ENCODE measurements around the gene CYP27B1. TPM values are rescaled to one million over a fixed set of nuclear protein-coding genes. Genes with fewer than 3 reads are reported as not detected.

Gene CYP27B1
- total RNA-seq, 2 experiments from 2014 or later: 6.9 to 7.1 TPM

GRCh38 chr12:57719777-57720605 is 46.9 kb downstream of the CYP27B1 start:
- H3K79me2 ChIP-seq (ENCODE audit: insufficient read depth, low read depth, low read length): no peaks in the 10 kb centered on the region
- DNase-seq (ENCODE audit: low spot score): no peak
- peaks cover 20% of the 10 kb centered on the region for H3K4me1 ChIP-seq (ENCODE audit: insufficient read depth, low read length, poor library complexity, severe bottlenecking)
- H3K9me3 ChIP-seq (ENCODE audit: low read length): no peaks in the 10 kb centered on the region
- H4K20me1 ChIP-seq (ENCODE audit: insufficient read depth, low read length): no peaks in the 10 kb centered on the region
- no peak overlapping the region for H3K27ac ChIP-seq (ENCODE audit: low read depth, low read length, poor library complexity, severe bottlenecking)
- peaks cover 55% of the 10 kb centered on the region for H3K36me3 ChIP-seq (ENCODE audit: insufficient read depth, low read length)
- no peaks in the 10 kb centered on the region for H3K9me2 ChIP-seq (ENCODE audit: insufficient read depth, low read length)
- TF ChIP-seq CTCF (conservative IDR thresholded peaks at IDR 0.05; ENCODE audit: low read length) (no peak), EZH2phosphoT487 (IDR thresholded peaks at IDR 0.05; ENCODE audit: borderline replicate concordance, low read depth, low read length) (no peak)
- ChIA-PET POLR2A (interaction anchor here (0.6 to 1.0 kb wide), 2 partner anchors 10 to 183 kb away, joined by 3 to 4 read pairs; no protein-coding TSS in a partner anchor), CTCF (ENCODE audit: unreplicated experiment) (no interaction called here)
- BruUV-seq (replicated peaks): no TSS peak
- no peak overlapping the region for H3K4me3 ChIP-seq (ENCODE audit: low read depth, low read length, poor library complexity, severe bottlenecking)
- intact Hi-C loops (cut with micrococcal nuclease; ENCODE audit: unreplicated experiment): no loop called here
- H3K4me2 ChIP-seq (ENCODE audit: low read length): no peak overlapping the region
- H2AFZ ChIP-seq (ENCODE audit: low read length): no peak overlapping the region

- Histone ChIP-seq H3K4me2 (ENCODE audit: low read length) (no peak overlapping the region), H3K79me2 (ENCODE audit: insufficient read depth, low read depth, low read length) (no peaks in the 10 kb centered on the region), H2AFZ (ENCODE audit: low read length) (no peak overlapping the region), H3K4me1 (ENCODE audit: insufficient read depth, low read length, poor library complexity, severe bottlenecking) (peaks cover 22% of the 10 kb centered on the region), H4K20me1 (ENCODE audit: insufficient read depth, low read length) (no peaks in the 10 kb centered on the region), H3K4me3 (ENCODE audit: low read depth, low read length, poor library complexity, severe bottlenecking) (no peak overlapping the region), H3K9me2 (ENCODE audit: insufficient read depth, low read length) (no peaks in the 10 kb centered on the region), H3K9me3 (ENCODE audit: low read length) (no peaks in the 10 kb centered on the region), H3K27ac (ENCODE audit: low read depth, low read length, poor library complexity, severe bottlenecking) (no peak overlapping the region), H3K36me3 (ENCODE audit: insufficient read depth, low read length) (peaks cover 58% of the 10 kb centered on the region)
- BruUV-seq (replicated peaks): no TSS peak
- intact Hi-C loops (cut with micrococcal nuclease; ENCODE audit: unreplicated experiment): no loop called here
- ChIA-PET CTCF (ENCODE audit: unreplicated experiment) (interaction anchor here (0.6 kb wide), 1 partner anchor 26 kb away, joined by 3 read pairs; the partner anchor contains the start of gene TSPAN31), POLR2A (interaction anchor here (0.6 to 1.0 kb wide), 2 partner anchors 9 to 42 kb away, joined by 3 to 4 read pairs; no protein-coding TSS in a partner anchor)
- TF ChIP-seq EZH2phosphoT487 (IDR thresholded peaks at IDR 0.05; ENCODE audit: borderline replicate concordance, low read depth, low read length): no peak
- TF ChIP-seq CTCF (conservative IDR thresholded peaks at IDR 0.05; ENCODE audit: low read length): no peak
- DNase-seq (ENCODE audit: low spot score): no peak
Observed at GRCh38 chr12:57718641-57719528, 48.0 kb downstream of the CYP27B1 start.
